ENCODE measurements around the gene ELMO1. TPM values are rescaled to one million over a fixed set of nuclear protein-coding genes. Genes with fewer than 3 reads are reported as not detected.
A peak's percentile ranks its signal among the peaks of the same experiment; 100 is the strongest.

Gene ELMO1
- total and polyA plus RNA-seq, 10 of the 15 experiments (the other 5 are each of a cell fraction or from before 2014, with no cell fraction given) = 22.6 to 85.9 (median 56.6) TPM

- ChIA-PET SMC1A (ENCODE audit: uncharacterized antibody, unreplicated experiment) (no interaction called here), POLR2A (no interaction called here), CTCF (no interaction called here), RAD21 (ENCODE audit: unreplicated experiment) (interaction anchor here (1.1 kb wide), 1 partner anchor 30 kb away, joined by 3 read pairs; no protein-coding TSS in a partner anchor)
- no peak overlapping the region for H3K4me3 ChIP-seq
- H3K9ac ChIP-seq (ENCODE audit: control insufficient read depth, insufficient read depth, low read length) = no peak overlapping the region
- H3K27ac ChIP-seq (ENCODE audit: control insufficient read depth, insufficient read depth) = no peak overlapping the region
- ATAC-seq (no peak; the same call in 2 of the 3 replicates), DNase-seq (ENCODE audit: low read depth, low spot score) (no peak), FAIRE-seq (no peak)
- no peaks in the 10 kb centered on the region for H3K27me3 ChIP-seq (replicated peaks in 1 of 2; ENCODE audit: control insufficient read depth in 2 of 2, insufficient read depth in 2 of 2, low read length in 1 of 2)
- H4K20me1 ChIP-seq (ENCODE audit: control insufficient read depth, insufficient read depth) = no peaks in the 10 kb centered on the region
- TF ChIP-seq KAT2A (conservative IDR thresholded peaks at IDR 0.05; ENCODE audit: control insufficient read depth, low read depth, low read length) (no peak), SPI1 (IDR thresholded peaks at IDR 0.05; ENCODE audit: borderline replicate concordance, insufficient read depth, low read depth, low read length) (no peak), STAT3 (IDR thresholded peaks at IDR 0.05; ENCODE audit: low read depth, low read length) (no peak), ZBED1 (IDR thresholded peaks at IDR 0.05; ENCODE audit: borderline replicate concordance) (no peak), EED (IDR thresholded peaks at IDR 0.05; ENCODE audit: low read depth) (no peak)
- TF ChIP-seq, protein P1, sequence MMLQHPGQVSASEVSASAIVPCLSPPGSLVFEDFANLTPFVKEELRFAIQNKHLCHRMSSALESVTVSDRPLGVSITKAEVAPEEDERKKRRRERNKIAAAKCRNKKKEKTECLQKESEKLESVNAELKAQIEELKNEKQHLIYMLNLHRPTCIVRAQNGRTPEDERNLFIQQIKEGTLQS (IDR thresholded peaks at IDR 0.05; ENCODE audit: borderline replicate concordance, extremely low read depth, low read depth, low read length) = no peak
- H3K4me2 ChIP-seq (ENCODE audit: control insufficient read depth, insufficient read depth) = no peak overlapping the region
- in situ Hi-C loops (cut with MboI) = no loop called here
- 29% methylated on average over 1 of the region's 1 CpG for WGBS (ENCODE audit: insufficient coverage, insufficient replicate concordance, low lambda C conversion rate, missing lambda C conversion rate)
- H3K4me1 ChIP-seq (ENCODE audit: control insufficient read depth, insufficient read depth, low read length) = peaks cover 18% of the 10 kb centered on the region
- intact Hi-C loops (cut with micrococcal nuclease; ENCODE audit: unreplicated experiment) = no loop called here
- no peak overlapping the region for H2AFZ ChIP-seq (ENCODE audit: control insufficient read depth, low read depth, low read length)
- H3K36me3 ChIP-seq (ENCODE audit: control insufficient read depth in 2 of 2, insufficient read depth in 2 of 2, low read length in 1 of 2) = peaks cover 8 to 19% of the 10 kb centered on the region in 2 experiments
- H3K9me3 ChIP-seq (replicated peaks; ENCODE audit: control insufficient read depth, insufficient read depth, low read length) = peaks cover 2% of the 10 kb centered on the region; the same call in 1 of the 3 replicates
- TSS peak; percentile 28 for BruUV-seq (replicated peaks)
- no peaks in the 10 kb centered on the region; the same call in none of the 2 replicates for H3K79me2 ChIP-seq (ENCODE audit: control insufficient read depth, insufficient read depth, low read length)
These were observed 136.1 kb downstream of the ELMO1 start for GRCh38 chr7:37312608-37313007.

DNA sequence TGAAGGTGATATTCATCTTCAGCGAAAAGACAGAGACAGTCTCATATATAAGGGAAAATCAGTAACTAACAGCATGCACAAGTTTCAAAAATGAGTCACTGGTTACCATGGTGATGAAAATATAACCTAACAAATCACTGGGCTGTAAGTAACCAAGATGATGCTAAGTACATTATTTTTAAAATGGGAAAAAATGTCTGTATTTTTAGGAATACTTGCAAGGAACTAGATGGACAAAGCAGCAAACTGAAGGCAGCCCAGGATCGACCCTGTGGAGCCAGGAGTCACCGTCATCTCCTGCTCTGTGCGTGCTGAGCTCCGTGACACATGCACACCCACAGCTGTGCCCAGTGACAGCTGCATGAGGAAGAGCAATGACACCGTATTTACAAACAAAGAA is 137.3 kb downstream of the ELMO1 start:
- SMC1A ChIA-PET (ENCODE audit: uncharacterized antibody, unreplicated experiment) = no interaction called here
- Histone ChIP-seq H3K36me3 (ENCODE audit: control insufficient read depth in 2 of 2, insufficient read depth in 2 of 2, low read length in 1 of 2) (peaks cover 8 to 19% of the 10 kb centered on the region in 2 experiments), H3K9ac (ENCODE audit: control insufficient read depth, insufficient read depth, low read length) (no peak overlapping the region), H3K9me3 (replicated peaks; ENCODE audit: control insufficient read depth, insufficient read depth, low read length) (peaks cover 2% of the 10 kb centered on the region; the same call in 1 of the 3 replicates), H3K27me3 (replicated peaks in 1 of 2; ENCODE audit: control insufficient read depth in 2 of 2, insufficient read depth in 2 of 2, low read length in 1 of 2) (no peaks in the 10 kb centered on the region), H3K4me2 (ENCODE audit: control insufficient read depth, insufficient read depth) (0 out of 2 replicates have a peak overlapping the region, but pooled peaks have one; percentile 25), H4K20me1 (ENCODE audit: control insufficient read depth, insufficient read depth) (no peaks in the 10 kb centered on the region), H3K4me1 (ENCODE audit: control insufficient read depth, insufficient read depth, low read length) (peaks cover 17% of the 10 kb centered on the region), H3K79me2 (ENCODE audit: control insufficient read depth, insufficient read depth, low read length) (no peaks in the 10 kb centered on the region; the same call in none of the 2 replicates), H3K4me3 (no peak overlapping the region), H3K27ac (ENCODE audit: control insufficient read depth, insufficient read depth) (no peak overlapping the region), H2AFZ (ENCODE audit: control insufficient read depth, low read depth, low read length) (no peak overlapping the region; the same call in 1 of the 2 replicates)
- no peak for FAIRE-seq
- ATAC-seq = peak; percentile 71
- BruUV-seq (replicated peaks) = no TSS peak
- intact Hi-C loops (cut with micrococcal nuclease; ENCODE audit: unreplicated experiment) (no loop called here), in situ Hi-C loops (cut with MboI) (no loop called here)
- POLR2A ChIA-PET = no interaction called here
- RAD21 ChIA-PET (ENCODE audit: unreplicated experiment) = no interaction called here
- 28% methylated on average over 6 of the region's 6 CpGs for WGBS (ENCODE audit: insufficient coverage, insufficient replicate concordance, low lambda C conversion rate, missing lambda C conversion rate)
- DNase-seq (ENCODE audit: low read depth, low spot score) = no peak
- CTCF ChIA-PET = interaction anchor here (0.6 to 1.0 kb wide), 3 partner anchors 27 to 47 kb away, joined by 3 read pairs; no protein-coding TSS in a partner anchor
- TF ChIP-seq TAF1 (IDR thresholded peaks at IDR 0.05; ENCODE audit: borderline replicate concordance, low read depth, low read length) (no peak), DPF2 (IDR thresholded peaks at IDR 0.05) (no peak), HDGF (IDR thresholded peaks at IDR 0.05) (no peak), RFX5 (IDR thresholded peaks at IDR 0.05; ENCODE audit: low read depth, low read length) (peak; percentile 62; the same call in 1 of the 2 replicates), TCF12 (IDR thresholded peaks at IDR 0.05; ENCODE audit: low read depth, low read length) (0 out of 2 replicates have a peak, but pooled peaks have one; percentile 30), TCF3 (IDR thresholded peaks at IDR 0.05; ENCODE audit: borderline replicate concordance, insufficient read depth, low read depth, low read length) (peak; percentile 76), ESRRA (IDR thresholded peaks at IDR 0.05; ENCODE audit: low read length) (no peak)
- TF ChIP-seq, protein P2, sequence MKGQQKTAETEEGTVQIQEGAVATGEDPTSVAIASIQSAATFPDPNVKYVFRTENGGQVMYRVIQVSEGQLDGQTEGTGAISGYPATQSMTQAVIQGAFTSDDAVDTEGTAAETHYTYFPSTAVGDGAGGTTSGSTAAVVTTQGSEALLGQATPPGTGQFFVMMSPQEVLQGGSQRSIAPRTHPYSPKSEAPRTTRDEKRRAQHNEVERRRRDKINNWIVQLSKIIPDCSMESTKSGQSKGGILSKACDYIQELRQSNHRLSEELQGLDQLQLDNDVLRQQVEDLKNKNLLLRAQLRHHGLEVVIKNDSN (IDR thresholded peaks at IDR 0.05; ENCODE audit: borderline replicate concordance, extremely low read length, insufficient read depth, low read depth, low read length) = no peak
- TF ChIP-seq, protein P3, sequence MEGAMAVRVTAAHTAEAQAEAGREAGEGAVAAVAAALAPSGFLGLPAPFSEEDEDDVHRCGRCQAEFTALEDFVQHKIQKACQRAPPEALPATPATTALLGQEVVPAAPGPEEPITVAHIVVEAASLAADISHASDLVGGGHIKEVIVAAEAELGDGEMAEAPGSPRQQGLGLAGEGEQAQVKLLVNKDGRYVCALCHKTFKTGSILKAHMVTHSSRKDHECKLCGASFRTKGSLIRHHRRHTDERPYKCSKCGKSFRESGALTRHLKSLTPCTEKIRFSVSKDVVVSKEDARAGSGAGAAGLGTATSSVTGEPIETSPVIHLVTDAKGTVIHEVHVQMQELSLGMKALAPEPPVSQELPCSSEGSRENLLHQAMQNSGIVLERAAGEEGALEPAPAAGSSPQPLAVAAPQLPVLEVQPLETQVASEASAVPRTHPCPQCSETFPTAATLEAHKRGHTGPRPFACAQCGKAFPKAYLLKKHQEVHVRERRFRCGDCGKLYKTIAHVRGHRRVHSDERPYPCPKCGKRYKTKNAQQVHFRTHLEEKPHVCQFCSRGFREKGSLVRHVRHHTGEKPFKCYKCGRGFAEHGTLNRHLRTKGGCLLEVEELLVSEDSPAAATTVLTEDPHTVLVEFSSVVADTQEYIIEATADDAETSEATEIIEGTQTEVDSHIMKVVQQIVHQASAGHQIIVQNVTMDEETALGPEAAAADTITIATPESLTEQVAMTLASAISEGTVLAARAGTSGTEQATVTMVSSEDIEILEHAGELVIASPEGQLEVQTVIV (IDR thresholded peaks at IDR 0.05; ENCODE audit: borderline replicate concordance, partially characterized antibody) = no peak

All from GM12878 (cell line).